ENCODE results near the gene AREL1.

Gene AREL1

GRCh38 chr14:74635847-74636246 lies 77.0 kb downstream of the AREL1 start:
- DNase-seq (ENCODE audit: low spot score): no peak
- no peak for TF ChIP-seq CTCF (IDR thresholded peaks at IDR 0.05; ENCODE audit: extremely low read depth, missing control alignments)

GRCh38 chr14:74634964-74635363 lies 77.9 kb downstream of the AREL1 start:
- no peak for DNase-seq (ENCODE audit: low spot score)
- TF ChIP-seq CTCF (IDR thresholded peaks at IDR 0.05; ENCODE audit: extremely low read depth, missing control alignments): no peak

GRCh38 chr14:74634481-74634880 lies 78.4 kb downstream of the AREL1 start:
- DNase-seq (ENCODE audit: low spot score): no peak
- no peak for TF ChIP-seq CTCF (IDR thresholded peaks at IDR 0.05; ENCODE audit: extremely low read depth, missing control alignments)

- TF ChIP-seq CTCF (IDR thresholded peaks at IDR 0.05; ENCODE audit: extremely low read depth, missing control alignments): no peak
- DNase-seq (ENCODE audit: low spot score): no peak
Observed at GRCh38 chr14:74630881-74631690, 81.8 kb downstream of the AREL1 start.

- DNase-seq (ENCODE audit: low spot score): no peak
Observed at GRCh38 chr14:74628418-74628817, 84.5 kb downstream of the AREL1 start.

GRCh38 chr14:74627076-74627475 lies 85.8 kb downstream of the AREL1 start:
- TF ChIP-seq CTCF (IDR thresholded peaks at IDR 0.05; ENCODE audit: extremely low read depth, missing control alignments): no peak
- no peak for DNase-seq (ENCODE audit: low spot score)

More at GRCh38 chr14:74628418-74628817, 84.5 kb downstream of the AREL1 start:
- no peak for TF ChIP-seq CTCF (IDR thresholded peaks at IDR 0.05; ENCODE audit: extremely low read depth, missing control alignments)

- DNase-seq (ENCODE audit: low spot score): no peak
- no peak for TF ChIP-seq CTCF (IDR thresholded peaks at IDR 0.05; ENCODE audit: extremely low read depth, missing control alignments)
Observed at GRCh38 chr14:74622257-74622656, 90.6 kb downstream of the AREL1 start.
